ENCODE measurements around the gene DOCK2.
"Not testable (repeated sequence)": the region's sequence is repeated elsewhere in the genome, so short reads cannot be mapped to it uniquely, and the experiment has no call there.

The DOCK2 gene

GRCh38 chr5:169646856-169647255 lies 9.8 kb downstream of the DOCK2 start:
- no peak for DNase-seq

GRCh38 chr5:169647566-169647965 lies 10.5 kb downstream of the DOCK2 start:
- DNase-seq = no peak

- no peak for DNase-seq
These were observed 11.7 kb downstream of the DOCK2 start for GRCh38 chr5:169648725-169649310.

- no peak for DNase-seq
These were observed 12.4 kb downstream of the DOCK2 start for GRCh38 chr5:169649486-169649885.

- DNase-seq = no peak
These were observed 13.7 kb downstream of the DOCK2 start for GRCh38 chr5:169650701-169651331.

GRCh38 chr5:169651526-169651925 lies 14.5 kb downstream of the DOCK2 start:
- no peak for DNase-seq

- no peak for DNase-seq
These were observed 15.0 kb downstream of the DOCK2 start for GRCh38 chr5:169652057-169652456.

GRCh38 chr5:169653091-169653490 lies 16.0 kb downstream of the DOCK2 start:
- DNase-seq = no peak

- DNase-seq = no peak
These were observed 18.3 kb downstream of the DOCK2 start for GRCh38 chr5:169655353-169655752.

- DNase-seq = no peak
These were observed 19.2 kb downstream of the DOCK2 start for GRCh38 chr5:169656125-169656901.

GRCh38 chr5:169657127-169657526 lies 20.1 kb downstream of the DOCK2 start:
- DNase-seq = no peak

- DNase-seq = not testable (repeated sequence)
These were observed 25.4 kb downstream of the DOCK2 start for GRCh38 chr5:169662451-169662850.

- no peak for DNase-seq
These were observed 26.5 kb downstream of the DOCK2 start for GRCh38 chr5:169663537-169663936.

- DNase-seq = no peak
These were observed 29.3 kb downstream of the DOCK2 start for GRCh38 chr5:169666365-169666764.

- DNase-seq = peak; percentile 31
These were observed 31.0 kb downstream of the DOCK2 start for GRCh38 chr5:169667896-169668674.

GRCh38 chr5:169668732-169669131 lies 31.7 kb downstream of the DOCK2 start:
- DNase-seq = no peak

GRCh38 chr5:169670769-169671525 lies 33.9 kb downstream of the DOCK2 start:
- DNase-seq = no peak

GRCh38 chr5:169682026-169682425 lies 45.0 kb downstream of the DOCK2 start:
- DNase-seq = no peak

GRCh38 chr5:169686137-169686536 lies 49.1 kb downstream of the DOCK2 start:
- DNase-seq = no peak

- no peak for DNase-seq
These were observed 51.0 kb downstream of the DOCK2 start for GRCh38 chr5:169688106-169688505.

- no peak for DNase-seq
These were observed 54.4 kb downstream of the DOCK2 start for GRCh38 chr5:169691471-169691870.

GRCh38 chr5:169694091-169694625 lies 57.1 kb downstream of the DOCK2 start:
- DNase-seq = no peak

Data from NCI-H2227 treated with DMSO at 0.1 percent for 48 hours (cell line).